NCI-H1694 (cell line): Measurements from ENCODE around the gene DDX41.

Source experiments
- DNase-seq: peaks from one replicate; lab custom pipeline; 2025; lab: John Stamatoyannopoulos, UW

The DDX41 gene

DNA sequence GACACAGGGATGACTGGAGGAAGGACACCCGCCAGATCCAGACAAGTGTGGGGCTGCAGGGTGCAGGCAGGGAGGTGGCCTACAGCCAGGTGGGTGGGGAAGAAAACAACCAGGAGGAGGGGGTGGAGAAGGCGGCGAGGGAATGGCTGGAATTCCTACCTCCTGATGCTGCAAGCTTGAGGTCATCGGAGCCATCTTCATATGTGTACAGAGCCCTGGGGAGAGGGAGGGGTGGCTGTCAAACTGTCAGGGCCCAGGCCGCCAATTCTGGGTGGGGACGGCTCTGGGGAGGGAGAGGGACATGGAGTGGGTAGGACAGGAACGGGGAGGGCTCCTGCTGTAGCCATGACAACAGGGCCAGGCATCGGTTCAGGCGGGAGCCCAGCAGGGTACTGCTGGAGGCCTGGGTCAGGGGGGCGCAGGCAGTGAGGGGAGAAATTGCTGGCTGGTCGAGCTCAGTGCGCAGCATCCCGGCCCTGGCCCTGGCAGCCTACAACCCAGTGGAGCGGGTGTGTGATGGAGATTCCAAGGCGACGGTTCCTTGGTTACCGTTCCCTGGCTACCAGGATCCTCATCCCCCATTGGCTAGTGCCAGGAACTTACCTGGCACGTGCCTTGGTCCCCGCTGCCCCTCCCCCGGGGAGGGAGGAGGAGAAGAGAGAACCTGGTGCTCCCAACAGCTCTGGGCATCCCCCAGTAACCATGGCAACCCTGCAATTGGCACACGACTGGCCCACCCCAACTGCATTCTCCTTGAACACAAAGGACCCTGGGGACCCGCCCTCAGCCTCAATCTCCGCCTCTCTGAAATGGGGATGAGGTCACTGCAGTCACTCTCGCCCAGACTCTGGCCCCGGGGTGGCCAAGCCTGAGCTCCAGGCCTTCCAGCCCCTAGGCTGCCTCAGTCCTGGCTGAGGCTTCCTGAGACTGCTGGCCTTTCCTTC is 47.8 kb downstream of the DDX41 start:
- DNase-seq = no peak

DNA sequence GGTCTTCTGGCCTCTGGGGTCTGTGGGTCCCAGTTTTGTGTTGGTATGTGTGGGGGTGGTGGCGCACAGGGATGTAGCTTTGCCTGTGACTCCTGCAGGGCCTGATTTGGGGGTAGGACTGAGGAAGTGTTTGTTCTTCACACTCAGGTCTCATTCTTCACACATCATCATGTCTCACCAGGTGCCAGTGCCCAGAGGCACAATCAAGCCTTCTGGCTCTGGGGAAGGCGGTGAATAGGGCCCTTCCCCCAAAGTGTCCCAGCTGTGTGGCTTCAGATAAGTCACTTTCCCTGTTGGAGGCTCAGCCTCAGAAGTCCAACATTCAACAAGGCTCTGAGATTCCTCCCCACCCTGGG is 48.5 kb downstream of the DDX41 start:
- no peak for DNase-seq

DNA sequence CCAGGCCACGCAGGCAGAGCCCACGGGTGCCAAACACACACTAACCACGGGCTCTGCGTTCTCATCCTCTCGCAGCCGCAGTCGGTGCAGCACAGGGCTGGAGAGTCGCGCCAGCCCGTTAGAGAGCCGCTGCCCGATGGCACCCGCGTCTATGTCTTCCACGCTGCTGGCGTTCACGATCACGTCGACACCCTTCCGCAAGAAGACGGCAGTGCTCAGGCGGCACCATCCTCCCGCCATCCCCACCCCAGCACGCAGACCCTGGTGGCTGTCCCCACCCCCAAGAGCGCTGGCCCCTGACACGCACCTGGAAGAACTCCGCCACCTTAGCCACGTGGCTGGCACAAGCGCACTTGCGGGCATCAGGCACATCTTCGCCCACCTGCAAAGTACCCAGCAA is 49.3 kb downstream of the DDX41 start:
- DNase-seq = no peak

DNA sequence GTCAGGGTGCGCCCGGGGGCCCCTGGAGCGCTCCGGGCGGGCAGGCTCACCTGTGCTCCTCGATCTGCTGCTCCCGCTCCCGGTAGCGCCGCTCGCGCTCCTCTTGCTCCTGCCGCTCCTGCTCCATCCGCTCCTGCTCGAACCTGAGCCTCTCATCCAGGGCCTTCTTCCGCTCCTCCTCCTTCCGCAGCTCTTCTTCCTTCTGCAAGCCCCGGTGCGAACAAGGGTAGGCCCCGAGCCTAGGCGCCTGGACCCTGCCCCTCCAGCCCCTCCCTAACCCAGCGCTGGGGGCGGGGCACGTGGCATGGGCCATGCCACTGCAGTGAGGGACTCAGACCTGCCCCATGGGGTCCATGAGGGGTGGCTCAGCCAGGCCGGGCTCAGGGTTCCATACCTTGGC is 49.9 kb downstream of the DDX41 start:
- no peak for DNase-seq

DNA sequence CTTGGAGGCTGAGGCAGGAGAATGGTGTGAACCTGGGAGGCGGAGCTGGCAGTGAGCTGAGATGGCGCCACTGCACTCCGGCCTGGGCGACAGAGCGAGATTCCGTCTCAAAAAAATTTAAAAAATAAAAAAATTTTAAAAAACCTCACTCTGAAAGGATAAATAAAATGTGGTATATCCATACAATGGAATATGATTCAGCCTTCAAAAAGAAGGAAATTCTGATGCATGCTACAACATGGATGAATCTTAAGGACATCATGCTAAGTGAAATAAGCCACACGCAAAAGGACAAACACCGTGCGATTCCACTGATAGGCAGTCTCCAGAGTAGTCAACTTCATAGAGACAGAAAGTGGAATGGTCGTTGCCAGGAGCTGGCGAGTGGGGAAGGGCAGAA is 51.7 kb downstream of the DDX41 start:
- no peak for DNase-seq

DNA sequence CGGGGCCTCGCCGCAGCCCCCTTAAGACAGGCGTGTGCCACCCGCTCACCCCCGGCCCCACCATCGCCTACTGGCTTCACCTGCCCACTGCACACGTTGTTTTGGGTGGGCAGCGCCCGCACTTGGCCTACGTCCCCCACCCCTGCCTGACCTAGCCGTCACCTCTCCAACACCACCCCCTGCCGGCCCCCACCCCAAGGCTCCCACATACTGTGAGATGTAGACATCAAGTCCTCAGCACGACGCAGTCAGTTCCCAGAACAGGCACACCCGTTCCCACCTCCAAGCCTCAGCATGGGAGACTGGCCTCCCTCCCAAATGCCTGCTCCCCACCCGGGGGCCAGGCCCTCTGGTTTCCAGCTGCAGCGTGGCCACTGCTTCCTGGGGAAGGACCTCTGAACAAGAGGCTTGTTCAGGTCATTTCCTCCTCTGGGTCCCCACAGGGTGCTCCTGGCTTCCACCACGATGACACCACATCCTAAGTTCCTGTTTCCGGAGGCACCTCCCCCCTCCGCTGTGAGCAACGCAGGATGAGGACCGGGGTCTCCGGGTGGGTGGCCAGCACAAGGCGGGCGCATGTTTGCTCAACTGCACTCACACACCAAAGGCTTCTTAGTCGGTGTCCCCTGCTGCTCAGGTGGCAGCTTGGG is 54.6 kb downstream of the DDX41 start:
- no peak for DNase-seq
